Activated CD8-positive, alpha-beta T cell treated with anti-CD3 and anti-CD28 coated beads for 36 hours (primary cell): ENCODE data around the gene GET3. TPM values are rescaled to one million over a fixed set of nuclear protein-coding genes. Genes with fewer than 3 reads are reported as not detected.

ENCODE experiments used
- ATAC-seq: fragments of 200-7000 bp; cut with Tn5 transposase; one replicate; pipeline ENCODE4 v1.10.0; 2021; ENCODE audit warnings: mild to moderate bottlenecking, moderate library complexity
- CTCF ChIA-PET: fragments of 350-600 bp; sonication (Branson Sonifier 250); formaldehyde crosslinking; loops from one replicate; lab custom pipeline; 2021; ENCODE audit warnings: antibody characterized with exemption; lab: Charles Lee
- POLR2A ChIA-PET: fragments of 350-600 bp; sonication (Branson Sonifier 250); formaldehyde crosslinking; loops from one replicate; lab custom pipeline; 2021; ENCODE audit warnings: antibody characterized with exemption; lab: Charles Lee
- DNase-seq: peaks from one replicate; pipeline ENCODE4 v3.0.0-alpha.2; 2020
- H3K27ac Mint-ChIP-seq: one replicate; pipeline ENCODE4 v1.8.0; 2021; ENCODE audit warnings: mild to moderate bottlenecking, mixed read lengths
- H3K27me3 Mint-ChIP-seq: one replicate; pipeline ENCODE4 v1.8.0; 2021; ENCODE audit warnings: mixed read lengths
- H3K36me3 Mint-ChIP-seq: one replicate; pipeline ENCODE4 v1.8.0; 2021; ENCODE audit warnings: low read depth, mixed read lengths
- H3K4me1 Mint-ChIP-seq: one replicate; pipeline ENCODE4 v1.8.0; 2021; ENCODE audit warnings: low read depth, mixed read lengths
- H3K4me3 Mint-ChIP-seq: one replicate; pipeline ENCODE4 v1.8.0; 2021; ENCODE audit warnings: mild to moderate bottlenecking, moderate library complexity, mixed read lengths
- H3K9me3 Mint-ChIP-seq: one replicate; pipeline ENCODE4 v1.8.0; 2021; ENCODE audit warnings: mixed read lengths
- CTCF ChIP-seq: fragments of 200-600 bp; IDR thresholded peaks from one replicate; pipeline ENCODE4 v1.8.0; 2022; ENCODE audit warnings: antibody characterized with exemption, mild to moderate bottlenecking
- intact Hi-C: fragments of 100-400 bp; cut with micrococcal nuclease; formaldehyde crosslinking; loops from one replicate; pipeline ENCODE4 v1.10.0; 2022
- total RNA-seq, 2 experiments: library from RNA; stranded (reverse); gene quantifications; one replicate each; pipeline ENCODE4 v1.2.3, GENCODE V29; 2021

GET3 gene
- total RNA-seq, 2 experiments from 2014 or later, result 50.7 to 52.2 TPM

DNA sequence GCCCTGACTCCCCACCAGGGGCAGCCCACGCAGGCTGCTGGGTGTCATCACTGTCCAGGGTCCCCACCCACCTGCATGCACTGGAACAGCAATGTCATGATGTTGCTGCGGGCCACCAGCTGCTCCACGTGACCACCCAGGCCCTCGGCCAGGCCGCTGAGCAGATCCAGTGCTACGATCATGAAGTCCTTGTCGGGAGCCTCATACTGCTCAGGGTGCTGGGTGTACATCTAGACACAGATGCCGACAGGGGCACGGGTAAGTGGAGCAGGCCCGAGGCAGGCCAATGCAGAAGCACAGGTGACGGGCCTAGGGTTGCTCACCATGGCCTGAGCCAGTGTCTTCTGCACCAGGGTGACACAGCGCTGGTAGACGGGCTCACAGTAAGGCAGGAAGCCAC lies 32.1 kb upstream of the GET3 start:
- H3K9me3 Mint-ChIP-seq, result no peaks in the 10 kb centered on the region
- ChIA-PET POLR2A (interaction anchor here (1.0 to 1.6 kb wide), 2 partner anchors 12 to 19 kb away, joined by 3 to 5 read pairs; no protein-coding TSS in a partner anchor), CTCF (no interaction called here)
- ATAC-seq (no peak), DNase-seq (no peak)
- H3K4me3 Mint-ChIP-seq, result no peak overlapping the region
- intact Hi-C loops, result no loop called here
- H3K27me3 Mint-ChIP-seq, result no peaks in the 10 kb centered on the region
- H3K27ac Mint-ChIP-seq, result no peak overlapping the region
- no peak for TF ChIP-seq CTCF
- H3K4me1 Mint-ChIP-seq, result no peaks in the 10 kb centered on the region
- H3K36me3 Mint-ChIP-seq, result peaks cover 55% of the 10 kb centered on the region

DNA sequence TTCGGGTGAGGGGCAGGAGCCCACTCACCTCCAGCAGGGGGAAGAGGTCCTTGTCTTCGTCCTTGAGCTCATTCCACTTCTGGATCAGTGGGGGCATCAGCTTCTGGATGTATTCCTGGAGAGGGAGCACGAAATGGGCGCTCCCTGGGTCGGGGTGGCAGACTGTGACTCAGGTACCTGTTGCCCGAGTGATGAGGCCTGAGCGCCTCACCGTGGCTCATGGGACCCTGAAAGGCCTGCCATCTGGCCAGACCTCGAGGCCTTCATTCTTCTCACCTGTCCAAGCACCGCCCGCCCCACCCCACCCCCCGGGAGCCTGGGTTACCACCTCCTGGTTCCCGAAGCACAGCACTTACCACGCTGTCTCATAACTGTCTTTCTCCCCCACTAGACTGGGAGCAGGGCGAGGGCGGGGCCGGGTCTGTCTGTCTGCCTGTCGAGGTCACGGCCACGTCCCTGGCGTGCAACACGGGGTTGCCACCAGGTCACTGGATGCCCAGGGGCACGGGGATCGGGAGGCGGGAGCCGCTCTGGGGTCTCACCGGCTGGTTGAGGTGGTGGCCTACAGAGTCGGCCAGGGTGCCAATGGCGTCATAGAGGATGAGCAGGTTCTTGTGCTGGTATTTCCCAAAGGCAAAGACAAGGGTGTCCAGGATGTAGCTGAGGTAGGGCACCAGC lies 31.5 kb upstream of the GET3 start:
- Mint-ChIP-seq H3K27ac (no peak overlapping the region), H3K4me1 (no peaks in the 10 kb centered on the region), H3K4me3 (no peak overlapping the region), H3K9me3 (no peaks in the 10 kb centered on the region), H3K36me3 (peaks cover 57% of the 10 kb centered on the region), H3K27me3 (no peaks in the 10 kb centered on the region)
- ChIA-PET POLR2A (interaction anchor here (1.0 to 2.2 kb wide), 5 partner anchors 9 to 26 kb away, joined by 3 to 15 read pairs (median 3); partner anchors contain the start of gene FBXW9), CTCF (interaction anchor here (1.1 kb wide), 1 partner anchor 90 kb away, joined by 3 read pairs; no protein-coding TSS in a partner anchor)
- intact Hi-C loops, result no loop called here
- TF ChIP-seq CTCF, result no peak
- DNase-seq (no peak), ATAC-seq (no peak)

GRCh38 chr19:12706332-12706718 lies 31.0 kb upstream of the GET3 start:
- POLR2A ChIA-PET, result interaction anchor here (1.5 to 2.2 kb wide), 4 partner anchors 10 to 27 kb away, joined by 3 to 15 read pairs (median 4); partner anchors contain the start of gene FBXW9

GRCh38 chr19:12708641-12709040 lies 28.7 kb upstream of the GET3 start:
- H3K27me3 Mint-ChIP-seq, result no peaks in the 10 kb centered on the region
- CTCF ChIA-PET, result interaction anchor here (1.0 to 1.3 kb wide), 2 partner anchors 49 to 52 kb away, joined by 3 to 4 read pairs; no protein-coding TSS in a partner anchor
- POLR2A ChIA-PET, result interaction anchor here (1.7 to 3.5 kb wide), 2 partner anchors 12 to 14 kb away, joined by 6 to 23 read pairs; partner anchors contain the start of genes FBXW9 and TNPO2
- no peak for TF ChIP-seq CTCF
- DNase-seq, result no peak
- no peak for ATAC-seq
- H3K4me3 Mint-ChIP-seq, result no peak overlapping the region
- H3K27ac Mint-ChIP-seq, result no peak overlapping the region
- no peaks in the 10 kb centered on the region for H3K4me1 Mint-ChIP-seq
- intact Hi-C loops, result no loop called here
- H3K9me3 Mint-ChIP-seq, result no peaks in the 10 kb centered on the region
- H3K36me3 Mint-ChIP-seq, result peaks cover 51% of the 10 kb centered on the region

More at GRCh38 chr19:12706332-12706718, 31.0 kb upstream of the GET3 start:
- no peaks in the 10 kb centered on the region for H3K27me3 Mint-ChIP-seq
- peaks cover 56% of the 10 kb centered on the region for H3K36me3 Mint-ChIP-seq
- CTCF ChIA-PET, result interaction anchor here (1.1 kb wide), 1 partner anchor 89 kb away, joined by 3 read pairs; no protein-coding TSS in a partner anchor
- no peak for TF ChIP-seq CTCF
- no peak overlapping the region for H3K4me3 Mint-ChIP-seq
- H3K27ac Mint-ChIP-seq, result no peak overlapping the region
- no peaks in the 10 kb centered on the region for H3K4me1 Mint-ChIP-seq
- DNase-seq (no peak), ATAC-seq (no peak)
- intact Hi-C loops, result no loop called here
- no peaks in the 10 kb centered on the region for H3K9me3 Mint-ChIP-seq

DNA sequence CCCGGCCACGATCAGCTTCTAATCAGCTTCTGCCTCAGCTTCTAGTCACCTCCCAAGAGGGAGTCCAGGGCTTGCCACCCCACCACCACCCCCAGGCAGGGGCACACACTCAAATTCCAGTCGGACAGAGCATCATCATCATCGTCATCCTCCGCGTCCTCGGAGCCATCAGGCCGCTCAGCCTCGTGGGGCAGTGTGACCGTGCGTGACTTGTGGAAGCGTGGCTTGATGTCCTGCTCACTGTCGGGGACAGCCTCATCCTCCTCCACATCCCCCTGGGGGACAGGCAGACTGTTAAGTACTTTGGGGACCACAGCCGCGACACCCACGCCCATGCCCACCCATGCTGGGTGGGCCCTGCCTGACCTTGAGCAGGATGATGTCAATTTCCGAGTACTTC lies 26.1 kb upstream of the GET3 start:
- Mint-ChIP-seq H3K27ac (no peak overlapping the region), H3K4me3 (no peak overlapping the region), H3K27me3 (no peaks in the 10 kb centered on the region), H3K36me3 (peaks cover 47% of the 10 kb centered on the region), H3K9me3 (no peaks in the 10 kb centered on the region), H3K4me1 (no peaks in the 10 kb centered on the region)
- no peak for DNase-seq
- no peak for TF ChIP-seq CTCF
- ChIA-PET POLR2A (interaction anchor here (0.6 to 3.5 kb wide), 3 partner anchors 11 to 23 kb away, joined by 3 to 23 read pairs (median 3); partner anchors contain the start of genes TNPO2 and TRIR), CTCF (interaction anchor here (1.3 kb wide), 1 partner anchor 85 kb away, joined by 4 read pairs; no protein-coding TSS in a partner anchor)
- intact Hi-C loops, result no loop called here
- ATAC-seq, result no peak
